Lower leg skin (tissue), 3 donors: Measurements from ENCODE around the gene CSTF3.

Source experiments
- POLR2A ChIP-seq, 2 donors: fragments of 450-650 bp; IDR thresholded peaks; one replicate each; pipeline ENCODE4 v1.6.1; 2016 to 2017; ENCODE audit warnings: antibody characterized with exemption in 2 of 2, mild to moderate bottlenecking in 1 of 2, moderate library complexity in 1 of 2
- TF ChIP-seq, protein P1 (sequence below), 3 donors: fragments of 450-650 bp; IDR thresholded peaks; one replicate each; pipeline ENCODE4 v1.5.1; 2016; ENCODE audit warnings: antibody characterized with exemption in 3 of 3, mild to moderate bottlenecking in 3 of 3, moderate library complexity in 2 of 3

- TF ChIP-seq, protein P1, sequence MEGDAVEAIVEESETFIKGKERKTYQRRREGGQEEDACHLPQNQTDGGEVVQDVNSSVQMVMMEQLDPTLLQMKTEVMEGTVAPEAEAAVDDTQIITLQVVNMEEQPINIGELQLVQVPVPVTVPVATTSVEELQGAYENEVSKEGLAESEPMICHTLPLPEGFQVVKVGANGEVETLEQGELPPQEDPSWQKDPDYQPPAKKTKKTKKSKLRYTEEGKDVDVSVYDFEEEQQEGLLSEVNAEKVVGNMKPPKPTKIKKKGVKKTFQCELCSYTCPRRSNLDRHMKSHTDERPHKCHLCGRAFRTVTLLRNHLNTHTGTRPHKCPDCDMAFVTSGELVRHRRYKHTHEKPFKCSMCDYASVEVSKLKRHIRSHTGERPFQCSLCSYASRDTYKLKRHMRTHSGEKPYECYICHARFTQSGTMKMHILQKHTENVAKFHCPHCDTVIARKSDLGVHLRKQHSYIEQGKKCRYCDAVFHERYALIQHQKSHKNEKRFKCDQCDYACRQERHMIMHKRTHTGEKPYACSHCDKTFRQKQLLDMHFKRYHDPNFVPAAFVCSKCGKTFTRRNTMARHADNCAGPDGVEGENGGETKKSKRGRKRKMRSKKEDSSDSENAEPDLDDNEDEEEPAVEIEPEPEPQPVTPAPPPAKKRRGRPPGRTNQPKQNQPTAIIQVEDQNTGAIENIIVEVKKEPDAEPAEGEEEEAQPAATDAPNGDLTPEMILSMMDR (IDR thresholded peaks at IDR 0.05) = no peak
- TF ChIP-seq POLR2A (IDR thresholded peaks at IDR 0.05) = no peak
Observed at GRCh38 chr11:33043221-33043830, 118.0 kb downstream of the CSTF3 start.
